ENCODE data around the gene TMEM235.

The TMEM235 gene

DNA sequence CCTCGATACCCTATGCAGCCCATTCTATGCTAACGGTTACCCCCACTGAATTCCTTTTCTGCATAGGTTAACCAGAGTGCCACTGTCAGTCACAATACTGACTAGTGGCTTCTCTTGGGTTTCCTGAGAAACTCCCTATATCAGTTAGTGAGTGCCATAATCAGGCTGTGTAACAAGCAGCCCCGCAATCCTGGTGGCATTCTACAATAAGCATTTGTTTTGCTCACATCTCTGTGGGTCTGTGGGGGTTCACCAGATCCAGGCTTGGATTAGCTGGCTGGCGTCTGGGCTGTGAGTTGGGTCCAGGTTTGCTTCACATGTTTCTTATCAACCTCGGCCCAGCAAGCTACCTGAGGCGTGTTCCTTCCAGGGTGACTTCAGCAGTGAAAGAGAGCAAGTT is 42.4 kb downstream of the TMEM235 start:
- H3K4me1 ChIP-seq (ENCODE audit: control insufficient read depth in 1 of 2, insufficient read depth in 2 of 2, low read length in 2 of 2), result peaks cover 13 to 22% of the 10 kb centered on the region in 2 donors
- peaks cover 0 to 5% of the 10 kb centered on the region in 2 donors for H3K27me3 ChIP-seq (ENCODE audit: control insufficient read depth in 1 of 2, insufficient read depth in 2 of 2, low read length in 2 of 2)
- no peak overlapping the region for H3K4me3 ChIP-seq (ENCODE audit: low read depth in 1 of 2, low read length in 2 of 2)

DNA sequence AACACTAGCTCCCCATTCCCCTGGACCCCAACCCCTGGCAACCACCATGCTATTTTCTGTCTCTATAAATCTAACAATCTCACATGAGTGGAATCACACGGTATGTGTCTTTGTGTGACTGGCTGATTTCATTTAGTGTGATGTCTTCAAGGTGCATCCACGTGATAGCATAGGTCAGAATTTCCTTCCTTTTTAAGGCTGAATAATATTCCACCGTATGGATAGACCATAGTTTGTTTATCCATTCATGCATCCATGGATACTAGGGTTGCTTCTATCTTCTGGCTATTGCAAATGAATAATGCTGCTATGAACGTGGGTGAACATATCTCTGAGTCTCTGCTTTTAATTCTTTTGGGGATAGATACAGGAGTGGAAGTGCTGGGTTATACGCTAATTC is 43.9 kb downstream of the TMEM235 start:
- no peak overlapping the region for H3K27ac ChIP-seq (ENCODE audit: low read depth, low read length)
- no peaks in the 10 kb centered on the region for H3K36me3 ChIP-seq (ENCODE audit: control insufficient read depth in 1 of 2, insufficient read depth in 2 of 2, low read length in 2 of 2)
- peaks cover 16 to 23% of the 10 kb centered on the region in 2 donors for H3K4me1 ChIP-seq (ENCODE audit: control insufficient read depth in 1 of 2, insufficient read depth in 2 of 2, low read length in 2 of 2)
- no peak overlapping the region for H3K9ac ChIP-seq (ENCODE audit: low read depth in 1 of 2, low read length in 2 of 2)
- no peaks in the 10 kb centered on the region for H3K9me3 ChIP-seq (ENCODE audit: control insufficient read depth in 1 of 2, low read length in 2 of 2)
- no peak overlapping the region for H3K4me3 ChIP-seq (ENCODE audit: low read depth in 1 of 2, low read length in 2 of 2)
- no peaks in the 10 kb centered on the region for H3K27me3 ChIP-seq (ENCODE audit: control insufficient read depth in 1 of 2, insufficient read depth in 2 of 2, low read length in 2 of 2)

More for the DNA sequence above, 42.4 kb downstream of the TMEM235 start:
- no peak overlapping the region for H3K9ac ChIP-seq (ENCODE audit: low read depth in 1 of 2, low read length in 2 of 2)
- H3K27ac ChIP-seq (ENCODE audit: low read depth, low read length), result no peak overlapping the region
- H3K36me3 ChIP-seq (ENCODE audit: control insufficient read depth in 1 of 2, insufficient read depth in 2 of 2, low read length in 2 of 2), result no peaks in the 10 kb centered on the region
- no peaks in the 10 kb centered on the region for H3K9me3 ChIP-seq (ENCODE audit: control insufficient read depth in 1 of 2, low read length in 2 of 2)

DNA sequence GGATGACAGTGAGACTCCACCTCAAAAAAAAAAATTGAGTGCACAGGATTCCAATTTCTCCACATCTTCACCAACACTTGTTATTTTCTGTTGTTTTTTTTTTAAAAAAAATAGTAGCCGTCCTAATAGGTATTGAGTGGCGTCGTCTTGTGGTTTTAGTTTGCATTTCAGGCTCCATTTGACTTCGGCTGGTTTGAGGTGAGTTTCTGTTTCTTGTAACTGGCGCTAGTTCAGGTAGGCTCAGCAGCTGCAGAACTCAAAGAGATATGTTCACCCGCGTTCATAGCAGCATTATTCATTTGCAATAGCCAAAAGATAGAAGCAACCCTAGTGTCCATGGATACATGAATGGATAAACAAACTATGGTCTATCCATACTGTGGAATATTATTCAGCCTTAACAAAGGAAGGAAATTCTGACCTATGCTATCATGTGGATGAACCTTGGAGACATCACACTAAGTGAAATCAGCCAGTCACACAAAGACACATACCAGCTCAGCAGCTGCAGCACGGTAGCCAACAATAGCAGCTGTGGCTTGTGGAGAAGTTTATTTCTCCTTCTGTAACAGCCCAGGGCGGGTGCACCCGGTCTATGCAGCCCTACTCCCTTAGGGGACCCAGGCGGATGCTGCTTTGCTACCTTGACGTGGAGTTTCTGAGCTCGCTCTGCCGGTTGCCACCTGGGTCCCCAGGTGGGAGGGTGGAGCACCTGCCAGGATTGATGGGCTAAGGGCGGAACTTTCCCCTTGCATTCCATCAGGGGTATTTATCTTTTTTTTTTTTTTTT is 44.9 kb downstream of the TMEM235 start:
- H3K4me3 ChIP-seq (ENCODE audit: low read depth in 1 of 2, low read length in 2 of 2), result no peak overlapping the region
- H3K27ac ChIP-seq (ENCODE audit: low read depth, low read length), result no peak overlapping the region
- no peaks in the 10 kb centered on the region for H3K27me3 ChIP-seq (ENCODE audit: control insufficient read depth in 1 of 2, insufficient read depth in 2 of 2, low read length in 2 of 2)
- H3K9me3 ChIP-seq (ENCODE audit: control insufficient read depth in 1 of 2, low read length in 2 of 2), result no peaks in the 10 kb centered on the region
- H3K36me3 ChIP-seq (ENCODE audit: control insufficient read depth in 1 of 2, insufficient read depth in 2 of 2, low read length in 2 of 2), result no peaks in the 10 kb centered on the region
- no peak overlapping the region for H3K9ac ChIP-seq (ENCODE audit: low read depth in 1 of 2, low read length in 2 of 2)
- peaks cover 22 to 30% of the 10 kb centered on the region in 2 donors for H3K4me1 ChIP-seq (ENCODE audit: control insufficient read depth in 1 of 2, insufficient read depth in 2 of 2, low read length in 2 of 2)

DNA sequence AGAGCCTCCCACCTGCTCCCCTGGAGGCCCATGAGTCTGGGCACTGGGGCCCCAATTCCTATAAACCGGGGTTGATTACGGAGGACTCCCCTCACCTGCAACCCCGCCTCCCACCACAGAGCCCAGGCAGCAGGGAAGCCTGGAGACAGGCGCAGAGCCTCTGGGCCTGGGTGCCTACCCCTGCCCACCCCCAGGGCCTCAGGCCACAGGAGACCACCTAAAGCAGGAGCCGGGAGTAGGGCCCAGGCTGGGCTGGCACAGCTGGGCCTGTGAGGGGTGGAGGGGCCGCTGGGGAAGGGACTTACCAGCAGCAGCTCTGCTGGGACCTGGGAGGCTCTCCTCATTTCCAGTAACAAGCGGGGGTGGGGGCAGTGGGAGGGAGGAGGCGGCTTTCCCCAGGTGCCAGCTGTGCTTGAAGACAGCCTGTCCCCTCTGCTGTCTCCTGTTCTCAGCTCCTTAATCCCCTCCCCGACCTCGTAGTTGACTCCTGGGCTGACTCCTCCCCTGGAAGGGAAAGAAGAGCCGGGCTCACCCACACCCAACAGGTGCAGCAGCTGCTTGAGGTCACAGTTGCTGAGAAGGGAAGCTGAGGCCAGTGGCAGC is 46.8 kb downstream of the TMEM235 start:
- H3K36me3 ChIP-seq (ENCODE audit: control insufficient read depth in 1 of 2, insufficient read depth in 2 of 2, low read length in 2 of 2), result no peaks in the 10 kb centered on the region
- peak overlapping the region; percentile 21 to 62 for H3K4me3 ChIP-seq (ENCODE audit: low read depth in 1 of 2, low read length in 2 of 2)
- H3K27ac ChIP-seq (ENCODE audit: low read depth, low read length), result no peak overlapping the region

DNA sequence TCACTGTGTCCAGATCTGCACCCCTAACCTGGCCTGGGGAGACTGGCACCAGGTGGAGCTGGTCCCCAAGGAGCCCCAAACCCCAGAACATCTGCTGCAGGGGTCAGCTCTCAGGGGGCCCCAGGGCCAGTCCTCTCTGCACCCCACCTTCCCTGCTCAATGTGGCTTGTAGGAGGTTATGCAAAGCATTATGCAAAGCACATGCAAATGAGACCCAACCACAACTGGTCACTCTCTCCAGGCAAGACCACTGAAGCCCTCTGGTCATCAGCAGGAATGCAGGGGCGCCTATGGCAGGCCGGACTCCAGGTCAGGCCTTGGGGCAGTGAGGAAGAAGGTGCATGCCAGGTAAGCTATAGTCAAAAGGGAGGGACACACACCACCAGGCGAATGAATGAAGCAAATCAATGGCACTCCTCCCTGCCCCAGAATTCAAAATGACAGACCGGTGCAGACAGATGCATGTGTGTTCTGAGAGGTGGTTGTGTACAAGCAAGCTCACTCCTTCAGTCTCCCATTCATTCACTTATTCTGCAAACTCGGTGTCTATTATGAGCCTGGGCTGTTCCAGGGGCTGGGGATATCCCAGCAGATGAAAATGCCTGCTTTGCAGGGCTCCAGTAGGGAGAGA is 48.0 kb downstream of the TMEM235 start:
- Histone ChIP-seq H3K4me1 (ENCODE audit: control insufficient read depth in 1 of 2, insufficient read depth in 2 of 2, low read length in 2 of 2) (peaks cover 18 to 21% of the 10 kb centered on the region in 2 donors), H3K9me3 (ENCODE audit: control insufficient read depth in 1 of 2, low read length in 2 of 2) (no peaks in the 10 kb centered on the region), H3K4me3 (ENCODE audit: low read depth in 1 of 2, low read length in 2 of 2) (no peak overlapping the region), H3K27me3 (ENCODE audit: control insufficient read depth in 1 of 2, insufficient read depth in 2 of 2, low read length in 2 of 2) (no peaks in the 10 kb centered on the region), H3K36me3 (ENCODE audit: control insufficient read depth in 1 of 2, insufficient read depth in 2 of 2, low read length in 2 of 2) (no peaks in the 10 kb centered on the region), H3K27ac (ENCODE audit: low read depth, low read length) (no peak overlapping the region), H3K9ac (ENCODE audit: low read depth in 1 of 2, low read length in 2 of 2) (no peak overlapping the region)

More for the DNA sequence above, 46.8 kb downstream of the TMEM235 start:
- Histone ChIP-seq H3K27me3 (ENCODE audit: control insufficient read depth in 1 of 2, insufficient read depth in 2 of 2, low read length in 2 of 2) (no peaks in the 10 kb centered on the region), H3K9ac (ENCODE audit: low read depth in 1 of 2, low read length in 2 of 2) (peak overlapping the region; percentile 25 to 54), H3K4me1 (ENCODE audit: control insufficient read depth in 1 of 2, insufficient read depth in 2 of 2, low read length in 2 of 2) (peaks cover 18 to 21% of the 10 kb centered on the region in 2 donors), H3K9me3 (ENCODE audit: control insufficient read depth in 1 of 2, low read length in 2 of 2) (no peaks in the 10 kb centered on the region)

DNA sequence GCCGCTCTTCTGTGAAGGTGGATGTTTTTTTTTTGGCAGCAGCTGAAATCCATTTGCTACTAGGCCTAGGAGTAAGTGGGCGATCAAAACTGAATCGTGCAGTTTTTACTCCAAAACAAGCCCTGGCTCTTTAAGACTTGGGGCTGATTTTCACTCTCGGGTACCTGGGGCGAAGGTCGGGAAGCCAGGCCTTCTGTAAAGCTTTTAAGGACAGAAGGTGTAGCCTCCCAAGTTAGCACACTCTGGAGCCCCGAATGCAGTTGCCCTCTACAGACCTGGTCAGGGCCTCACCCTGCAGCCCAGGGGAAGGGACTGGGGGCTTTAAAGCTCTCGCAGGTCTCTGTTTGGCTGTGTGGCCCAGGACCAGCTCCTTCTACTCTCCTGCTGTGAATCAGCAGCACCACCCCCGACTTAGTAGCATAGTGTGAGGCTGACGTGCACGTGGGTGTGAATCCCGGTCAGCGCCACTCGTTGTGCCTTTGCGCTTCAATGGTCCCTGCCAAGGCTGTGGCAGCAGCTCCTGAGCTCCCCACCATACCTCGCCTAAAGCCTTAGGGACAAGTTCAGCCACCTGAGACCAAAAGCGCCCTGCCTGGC is 49.9 kb downstream of the TMEM235 start:
- Histone ChIP-seq H3K9me3 (ENCODE audit: control insufficient read depth in 1 of 2, low read length in 2 of 2) (no peaks in the 10 kb centered on the region), H3K27ac (ENCODE audit: low read depth, low read length) (peak overlapping the region; percentile 45), H3K27me3 (ENCODE audit: control insufficient read depth in 1 of 2, insufficient read depth in 2 of 2, low read length in 2 of 2) (no peaks in the 10 kb centered on the region), H3K36me3 (ENCODE audit: control insufficient read depth in 1 of 2, insufficient read depth in 2 of 2, low read length in 2 of 2) (no peaks in the 10 kb centered on the region), H3K4me3 (ENCODE audit: low read depth in 1 of 2, low read length in 2 of 2) (no peak overlapping the region), H3K9ac (ENCODE audit: low read depth in 1 of 2, low read length in 2 of 2) (peak overlapping the region; percentile 8 to 30), H3K4me1 (ENCODE audit: control insufficient read depth in 1 of 2, insufficient read depth in 2 of 2, low read length in 2 of 2) (peaks cover 18 to 21% of the 10 kb centered on the region in 2 donors)

DNA sequence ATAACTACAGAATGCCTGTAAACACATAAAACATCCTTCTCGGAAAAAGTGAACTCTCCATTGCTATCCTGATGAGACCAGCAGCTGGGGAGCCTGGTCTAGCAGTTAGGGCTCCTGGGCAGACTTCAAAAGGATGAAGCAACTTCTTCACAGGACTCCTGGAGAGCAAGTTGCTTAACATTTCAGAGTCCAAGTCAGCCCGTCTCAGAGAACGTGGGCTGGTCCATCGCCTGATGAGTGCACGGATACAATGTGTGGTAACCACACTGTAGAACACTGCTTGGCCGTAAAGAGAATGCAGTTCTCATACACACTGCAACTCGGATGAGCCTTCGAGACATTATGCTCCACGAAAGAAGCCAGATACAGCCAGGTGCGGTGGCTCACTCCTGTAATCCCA is 52.7 kb downstream of the TMEM235 start:
- no peaks in the 10 kb centered on the region for H3K36me3 ChIP-seq (ENCODE audit: control insufficient read depth in 1 of 2, insufficient read depth in 2 of 2, low read length in 2 of 2)
- H3K27me3 ChIP-seq (ENCODE audit: control insufficient read depth in 1 of 2, insufficient read depth in 2 of 2, low read length in 2 of 2), result no peaks in the 10 kb centered on the region
- no peak overlapping the region for H3K4me3 ChIP-seq (ENCODE audit: low read depth in 1 of 2, low read length in 2 of 2)
- H3K27ac ChIP-seq (ENCODE audit: low read depth, low read length), result no peak overlapping the region
- H3K9ac ChIP-seq (ENCODE audit: low read depth in 1 of 2, low read length in 2 of 2), result no peak overlapping the region
- no peaks in the 10 kb centered on the region for H3K9me3 ChIP-seq (ENCODE audit: control insufficient read depth in 1 of 2, low read length in 2 of 2)
- H3K4me1 ChIP-seq (ENCODE audit: control insufficient read depth in 1 of 2, insufficient read depth in 2 of 2, low read length in 2 of 2), result peaks cover 12 to 14% of the 10 kb centered on the region in 2 donors

DNA sequence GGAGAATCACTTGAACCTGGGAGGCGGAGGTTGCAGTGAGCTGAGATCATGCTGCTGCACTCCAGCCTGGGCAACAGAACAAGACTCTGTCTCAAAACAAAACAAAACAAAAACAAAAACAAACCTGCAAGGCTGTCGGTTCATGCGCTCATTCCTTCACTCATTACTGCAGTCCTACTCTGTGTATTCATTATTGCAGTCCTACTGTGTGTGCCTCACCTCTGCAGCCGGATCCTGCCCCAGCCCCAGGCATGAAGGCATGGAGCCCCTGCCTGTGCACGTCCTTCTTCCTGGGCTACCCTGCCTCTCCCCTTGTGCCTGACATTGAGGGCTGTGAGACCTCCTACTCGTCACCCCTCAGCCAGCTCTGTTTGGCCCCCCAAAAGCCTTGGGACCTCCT is 57.6 kb downstream of the TMEM235 start:
- no peak overlapping the region for H3K4me3 ChIP-seq (ENCODE audit: low read depth in 1 of 2, low read length in 2 of 2)
- H3K36me3 ChIP-seq (ENCODE audit: control insufficient read depth in 1 of 2, insufficient read depth in 2 of 2, low read length in 2 of 2), result no peaks in the 10 kb centered on the region
- no peak overlapping the region for H3K9ac ChIP-seq (ENCODE audit: low read depth in 1 of 2, low read length in 2 of 2)
- H3K27me3 ChIP-seq (ENCODE audit: control insufficient read depth in 1 of 2, insufficient read depth in 2 of 2, low read length in 2 of 2), result no peaks in the 10 kb centered on the region
- no peak overlapping the region for H3K27ac ChIP-seq (ENCODE audit: low read depth, low read length)
- H3K9me3 ChIP-seq (ENCODE audit: control insufficient read depth in 1 of 2, low read length in 2 of 2), result no peaks in the 10 kb centered on the region
- H3K4me1 ChIP-seq (ENCODE audit: control insufficient read depth in 1 of 2, insufficient read depth in 2 of 2, low read length in 2 of 2), result no peaks in the 10 kb centered on the region

DNA sequence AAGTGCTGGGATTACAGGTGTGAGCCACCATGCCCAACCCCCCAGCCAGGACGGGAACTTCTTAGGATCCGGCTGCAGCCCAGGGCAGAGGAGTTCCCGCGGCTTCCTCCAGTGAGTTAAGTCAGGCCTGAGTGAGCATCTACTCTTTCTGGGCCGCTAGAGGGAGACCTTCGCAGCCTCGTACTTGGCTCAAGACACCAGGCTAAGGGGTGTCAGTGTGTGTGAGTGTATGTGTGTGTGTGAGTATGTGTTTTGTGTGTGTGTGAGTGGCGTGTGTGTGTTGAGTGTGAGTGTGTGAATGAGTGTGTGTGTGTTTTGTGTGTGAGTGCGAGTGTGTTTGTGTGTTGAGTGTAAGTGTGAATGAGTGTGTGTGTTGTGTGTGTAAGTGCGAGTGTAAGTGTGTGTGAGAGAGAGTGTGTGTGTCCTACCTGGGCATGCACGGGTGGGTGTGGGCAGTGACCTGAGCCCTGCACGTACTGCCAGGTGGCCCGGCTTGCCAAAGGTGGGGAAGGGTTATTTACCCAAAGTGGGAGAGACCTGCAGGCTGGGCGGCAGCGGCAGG is 58.5 kb downstream of the TMEM235 start:
- Histone ChIP-seq H3K4me3 (ENCODE audit: low read depth in 1 of 2, low read length in 2 of 2) (no peak overlapping the region), H3K27me3 (ENCODE audit: control insufficient read depth in 1 of 2, insufficient read depth in 2 of 2, low read length in 2 of 2) (no peaks in the 10 kb centered on the region), H3K9ac (ENCODE audit: low read depth in 1 of 2, low read length in 2 of 2) (no peak overlapping the region), H3K27ac (ENCODE audit: low read depth, low read length) (no peak overlapping the region), H3K36me3 (ENCODE audit: control insufficient read depth in 1 of 2, insufficient read depth in 2 of 2, low read length in 2 of 2) (no peaks in the 10 kb centered on the region), H3K9me3 (ENCODE audit: control insufficient read depth in 1 of 2, low read length in 2 of 2) (no peaks in the 10 kb centered on the region), H3K4me1 (ENCODE audit: control insufficient read depth in 1 of 2, insufficient read depth in 2 of 2, low read length in 2 of 2) (no peaks in the 10 kb centered on the region)

Data from duodenal mucosa (tissue), 2 donors.